ENCODE results near the gene APEH.

DNA sequence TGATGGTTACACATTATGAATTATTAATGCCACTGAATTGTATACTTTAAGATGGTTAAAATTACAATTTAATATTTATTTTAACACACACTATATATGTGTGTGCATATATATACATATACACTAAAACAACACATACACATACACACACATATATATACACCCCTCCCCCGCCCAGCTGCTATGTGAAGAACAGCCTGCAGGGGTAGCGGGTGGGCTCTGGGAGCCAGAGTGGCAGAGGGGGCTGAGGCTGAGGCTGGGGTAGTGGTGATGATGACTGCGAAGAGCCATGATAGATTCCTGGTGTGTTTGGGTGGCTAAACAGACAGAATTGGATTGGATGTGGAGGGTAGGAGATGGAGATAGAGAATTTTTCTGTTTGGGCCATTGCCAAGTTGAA, 39.4 kb upstream of the APEH start:
- TF ChIP-seq, protein P1, sequence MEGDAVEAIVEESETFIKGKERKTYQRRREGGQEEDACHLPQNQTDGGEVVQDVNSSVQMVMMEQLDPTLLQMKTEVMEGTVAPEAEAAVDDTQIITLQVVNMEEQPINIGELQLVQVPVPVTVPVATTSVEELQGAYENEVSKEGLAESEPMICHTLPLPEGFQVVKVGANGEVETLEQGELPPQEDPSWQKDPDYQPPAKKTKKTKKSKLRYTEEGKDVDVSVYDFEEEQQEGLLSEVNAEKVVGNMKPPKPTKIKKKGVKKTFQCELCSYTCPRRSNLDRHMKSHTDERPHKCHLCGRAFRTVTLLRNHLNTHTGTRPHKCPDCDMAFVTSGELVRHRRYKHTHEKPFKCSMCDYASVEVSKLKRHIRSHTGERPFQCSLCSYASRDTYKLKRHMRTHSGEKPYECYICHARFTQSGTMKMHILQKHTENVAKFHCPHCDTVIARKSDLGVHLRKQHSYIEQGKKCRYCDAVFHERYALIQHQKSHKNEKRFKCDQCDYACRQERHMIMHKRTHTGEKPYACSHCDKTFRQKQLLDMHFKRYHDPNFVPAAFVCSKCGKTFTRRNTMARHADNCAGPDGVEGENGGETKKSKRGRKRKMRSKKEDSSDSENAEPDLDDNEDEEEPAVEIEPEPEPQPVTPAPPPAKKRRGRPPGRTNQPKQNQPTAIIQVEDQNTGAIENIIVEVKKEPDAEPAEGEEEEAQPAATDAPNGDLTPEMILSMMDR (IDR thresholded peaks at IDR 0.05; ENCODE audit: poor library complexity, severe bottlenecking), result no peak
- TF ChIP-seq EZH2 (IDR thresholded peaks at IDR 0.05; ENCODE audit: borderline replicate concordance, insufficient read depth, low read length, poor library complexity, severe bottlenecking) (no peak), EP300 (conservative IDR thresholded peaks at IDR 0.05; ENCODE audit: poor library complexity, severe bottlenecking) (no peak)

All from neural cell (in vitro differentiated cells).